A673 (cell line): Measurements from ENCODE around the gene RGP1. TPM values are rescaled to one million over a fixed set of nuclear protein-coding genes. Genes with fewer than 3 reads are reported as not detected.

Experiments used
- BruUV-seq: library from RNA; stranded (reverse); fragments of 400-500 nt; replicated peaks from 2 replicates; lab custom pipeline; 2021; lab: Mats Ljungman, UMichigan
- CTCF ChIA-PET: fragments of 300-600 bp; sonication (Branson Sonifier 250); formaldehyde crosslinking; loops from one replicate; lab custom pipeline; 2022; ENCODE audit warnings: antibody characterized with exemption; lab: Charles Lee
- POLR2A ChIA-PET: fragments of 300-600 bp; sonication (Branson Sonifier 250); formaldehyde crosslinking; loops from one replicate; lab custom pipeline; 2022; ENCODE audit warnings: antibody characterized with exemption; ENCODE audit not compliant: low non-redundant PET; lab: Charles Lee
- DNase-seq: peaks from one replicate; pipeline ENCODE4 v3.0.0-alpha.2; 2015; ENCODE audit warnings: low spot score
- H3K27ac ChIP-seq: fragments of 200-600 bp; sonication (generic); 2 replicates; pipeline ENCODE4 v1.5.1; 2016; ENCODE audit warnings: mixed run types, low read depth, mild to moderate bottlenecking, mixed read lengths, antibody characterized with exemption, low read length; ENCODE audit not compliant: poor library complexity, severe bottlenecking
- H3K27me3 ChIP-seq: fragments of 200-600 bp; sonication (generic); replicated peaks from 2 replicates; pipeline ENCODE4 v1.6.1; 2017; ENCODE audit warnings: mixed run types, low read depth, mild to moderate bottlenecking, mixed read lengths, antibody characterized with exemption, low read length; ENCODE audit not compliant: insufficient read depth, poor library complexity
- H3K36me3 ChIP-seq: fragments of 200-600 bp; sonication (generic); 2 replicates; pipeline ENCODE4 v1.6.1; 2016; ENCODE audit warnings: mixed run types, mild to moderate bottlenecking, mixed read lengths, antibody characterized with exemption, low read length; ENCODE audit not compliant: insufficient read depth, poor library complexity, severe bottlenecking
- H3K4me1 ChIP-seq: fragments of 200-600 bp; sonication (generic); 2 replicates; pipeline ENCODE4 v1.6.1; 2017; ENCODE audit warnings: mixed run types, mild to moderate bottlenecking, mixed read lengths, antibody characterized with exemption, low read length; ENCODE audit not compliant: insufficient read depth, poor library complexity, severe bottlenecking
- H3K4me3 ChIP-seq: fragments of 200-600 bp; sonication (generic); 2 replicates; pipeline ENCODE4 v1.5.1; 2016; ENCODE audit warnings: low read depth, mixed run types, mild to moderate bottlenecking, mixed read lengths, low read length; ENCODE audit not compliant: poor library complexity, severe bottlenecking
- H3K9me3 ChIP-seq: fragments of 200-600 bp; sonication (generic); 2 replicates; pipeline ENCODE4 v1.6.1; 2016; ENCODE audit warnings: mixed run types, low read depth, mild to moderate bottlenecking, mixed read lengths, antibody characterized with exemption, low read length; ENCODE audit not compliant: poor library complexity, severe bottlenecking
- CTCF ChIP-seq: fragments of 300-800, 200-600 bp; sonication (generic); conservative IDR thresholded peaks from 2 replicates; pipeline ENCODE4 v1.5.1; 2017; ENCODE audit warnings: low read depth, mild to moderate bottlenecking, antibody characterized with exemption, low read length, moderate library complexity, mixed read lengths
- EZH2 ChIP-seq: fragments of 200-600 bp; sonication (generic); IDR thresholded peaks from 2 replicates; pipeline ENCODE4 v1.6.1; 2017; ENCODE audit warnings: borderline replicate concordance, low read depth, mild to moderate bottlenecking, mixed read lengths, antibody characterized with exemption, low read length; ENCODE audit not compliant: poor library complexity, severe bottlenecking
- intact Hi-C: fragments of 100-400 bp; cut with micrococcal nuclease; formaldehyde crosslinking; loops from one replicate; pipeline ENCODE4 v1.10.0; 2022; ENCODE audit not compliant: unreplicated experiment
- total RNA-seq: library from RNA; stranded (reverse); gene quantifications from 2 replicates; pipeline ENCODE4 v1.2.3, GENCODE V29; 2021

The RGP1 gene
- total RNA-seq, 1 experiment from 2014 or later: 21.9 TPM

GRCh38 chr9:35718721-35719511 lies 30.2 kb upstream of the RGP1 start:
- Histone ChIP-seq H3K4me1 (no peaks in the 10 kb centered on the region), H3K27me3 (no peaks in the 10 kb centered on the region), H3K36me3 (peaks cover 97% of the 10 kb centered on the region), H3K27ac (no peak overlapping the region), H3K9me3 (no peaks in the 10 kb centered on the region), H3K4me3 (no peak overlapping the region)
- intact Hi-C loops: no loop called here
- no TSS peak for BruUV-seq
- CTCF ChIA-PET: no interaction called here
- no peak for TF ChIP-seq CTCF
- no peak for TF ChIP-seq EZH2
- DNase-seq: no peak
- POLR2A ChIA-PET: no interaction called here

GRCh38 chr9:35719546-35719945 lies 29.5 kb upstream of the RGP1 start:
- TSS peak; percentile 43 for BruUV-seq
- TF ChIP-seq EZH2: no peak
- TF ChIP-seq CTCF: no peak

DNA sequence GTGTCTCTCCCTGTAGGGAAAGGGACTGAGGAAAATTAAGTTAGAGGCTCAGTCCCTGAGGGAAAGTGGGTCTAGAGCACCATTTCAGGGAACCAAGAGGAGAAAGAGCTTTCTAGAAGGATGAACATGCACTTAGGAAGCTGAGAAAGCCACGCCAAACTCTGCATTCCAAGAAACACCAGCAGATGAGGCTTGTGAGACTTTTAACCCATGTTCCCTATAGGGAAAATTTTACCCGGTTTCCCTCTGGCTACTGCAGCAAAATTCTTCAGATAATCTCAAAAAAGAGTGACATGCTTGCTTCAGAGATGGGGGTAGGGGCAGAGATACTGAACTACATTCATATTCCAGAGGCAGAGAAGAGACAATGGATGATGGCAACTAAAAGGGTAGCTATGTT lies 25.7 kb upstream of the RGP1 start:
- no peak for DNase-seq
- Histone ChIP-seq H3K4me3 (no peak overlapping the region), H3K9me3 (no peaks in the 10 kb centered on the region), H3K36me3 (peaks cover 62% of the 10 kb centered on the region), H3K27me3 (no peaks in the 10 kb centered on the region), H3K27ac (no peak overlapping the region), H3K4me1 (peaks cover 4% of the 10 kb centered on the region)
- no peak for TF ChIP-seq CTCF
- no peak for TF ChIP-seq EZH2
- intact Hi-C loops: no loop called here
- ChIA-PET CTCF (no interaction called here), POLR2A (no interaction called here)
- BruUV-seq: no TSS peak

More at GRCh38 chr9:35719546-35719945, 29.5 kb upstream of the RGP1 start:
- H3K4me3 ChIP-seq: no peak overlapping the region
- ChIA-PET CTCF (no interaction called here), POLR2A (no interaction called here)
- peaks cover 97% of the 10 kb centered on the region for H3K36me3 ChIP-seq
- H3K27ac ChIP-seq: no peak overlapping the region
- H3K9me3 ChIP-seq: no peaks in the 10 kb centered on the region
- intact Hi-C loops: no loop called here
- DNase-seq: no peak
- H3K4me1 ChIP-seq: no peaks in the 10 kb centered on the region
- no peaks in the 10 kb centered on the region for H3K27me3 ChIP-seq
